Esophagus (tissue), 2 donors: ENCODE results near the gene RET. TPM values are rescaled to one million over a fixed set of nuclear protein-coding genes. Genes with fewer than 3 reads are reported as not detected.

Experiments
- H3K27ac ChIP-seq, 2 donors: one replicate each; pipeline ENCODE4 v1.5.1; 2013; ENCODE audit warnings: low read depth in 2 of 2, mild to moderate bottlenecking in 2 of 2, inconsistent platforms in 1 of 2, low read length in 1 of 2, moderate library complexity in 1 of 2
- H3K27me3 ChIP-seq, 2 donors: one replicate each; pipeline ENCODE4 v1.6.1; 2013; ENCODE audit warnings: low read length in 2 of 2, control low read depth in 1 of 2, mild to moderate bottlenecking in 1 of 2; ENCODE audit not compliant: insufficient read depth in 2 of 2, control insufficient read depth in 1 of 2
- H3K36me3 ChIP-seq, 2 donors: one replicate each; pipeline ENCODE4 v1.6.1; 2013; ENCODE audit warnings: low read length in 1 of 2; ENCODE audit not compliant: control insufficient read depth in 2 of 2, insufficient read depth in 2 of 2
- H3K4me1 ChIP-seq, 2 donors: one replicate each; pipeline ENCODE4 v1.6.1; 2013; ENCODE audit warnings: low read length in 1 of 2; ENCODE audit not compliant: control insufficient read depth in 2 of 2, insufficient read depth in 2 of 2
- H3K4me3 ChIP-seq, 2 donors: one replicate each; pipeline ENCODE4 v1.5.1; 2013; ENCODE audit warnings: low read length in 2 of 2, mild to moderate bottlenecking in 2 of 2, low read depth in 1 of 2, moderate library complexity in 1 of 2
- H3K9me3 ChIP-seq, 2 donors: one replicate each; pipeline ENCODE4 v1.6.1; 2013; ENCODE audit warnings: mild to moderate bottlenecking in 2 of 2, low read depth in 1 of 2, low read length in 1 of 2, moderate library complexity in 1 of 2; ENCODE audit not compliant: control insufficient read depth in 2 of 2, insufficient read depth in 1 of 2
- WGBS, 2 donors: extraction: QIAGEN DNeasy Blood & Tissue Kit; methylation state at CpG; one replicate each; pipeline ENCODE4 v1.1.7; 2013; 5-methylcytosine and 5-hydroxymethylcytosine counted together
- polyA plus RNA-seq, 2 donors: library from polyadenylated mRNA; stranded (reverse); fragments of 200-250 nt; gene quantifications; one replicate each; pipeline ENCODE4 v1.2.3, GENCODE V29; 2013
- donor health status: healthy with polysubstance abuse.
- donor health status: Bipolar disorder and iron deficiency.

The RET gene
- polyA plus RNA-seq, 2 donors, result 0.07 to 0.10 TPM

DNA sequence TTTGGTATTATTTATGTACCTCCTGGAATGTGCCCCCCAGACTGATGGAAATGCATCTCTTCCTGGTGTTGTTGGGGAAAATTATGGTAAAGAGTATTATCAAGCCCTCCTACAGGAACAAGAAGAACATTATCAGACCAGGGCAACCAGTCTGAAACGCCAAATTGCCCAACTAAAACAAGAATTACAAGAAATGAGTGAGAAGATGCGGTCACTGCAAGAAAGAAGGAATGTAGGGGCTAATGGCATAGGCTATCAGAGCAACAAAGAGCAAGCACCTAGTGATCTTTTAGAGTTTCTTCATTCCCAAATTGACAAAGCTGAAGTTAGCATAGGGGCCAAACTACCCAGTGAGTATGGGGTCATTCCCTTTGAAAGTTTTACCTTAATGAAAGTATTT, 78.4 kb downstream of the RET start:
- peaks cover 0 to 3% of the 10 kb centered on the region in 2 donors for H3K4me1 ChIP-seq

DNA sequence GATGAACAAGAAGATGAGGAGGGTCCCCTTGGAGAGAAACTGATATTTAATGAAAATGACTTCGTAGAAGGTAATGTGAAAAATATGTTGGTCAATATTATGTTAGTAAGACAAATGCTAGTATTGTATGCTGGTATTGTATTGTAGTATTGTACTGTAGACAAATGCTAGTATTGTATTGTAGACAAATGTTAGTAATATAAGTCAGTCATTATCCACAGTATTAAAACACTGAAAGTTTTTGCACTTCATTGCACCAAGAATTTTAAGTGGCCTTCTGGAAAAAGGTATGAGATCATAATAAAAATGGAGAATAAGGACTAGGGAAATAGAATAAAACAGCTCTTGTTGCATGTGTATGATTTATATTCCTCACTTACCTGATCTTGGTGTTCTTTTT, 78.9 kb downstream of the RET start:
- no peaks in the 10 kb centered on the region for H3K27me3 ChIP-seq
- no peaks in the 10 kb centered on the region for H3K36me3 ChIP-seq
- H3K9me3 ChIP-seq, result no peaks in the 10 kb centered on the region
- H3K27ac ChIP-seq, result no peak overlapping the region
- peaks cover 0 to 3% of the 10 kb centered on the region in 2 donors for H3K4me1 ChIP-seq
- WGBS, 2 donors, result 88 to 93% methylated on average over 1 of the region's 1 CpG
- no peak overlapping the region for H3K4me3 ChIP-seq

More for the DNA sequence above, 78.4 kb downstream of the RET start:
- Histone ChIP-seq H3K36me3 (no peaks in the 10 kb centered on the region), H3K27ac (no peak overlapping the region), H3K9me3 (no peaks in the 10 kb centered on the region), H3K27me3 (no peaks in the 10 kb centered on the region), H3K4me3 (no peak overlapping the region)
- WGBS, 2 donors, result 84 to 92% methylated on average over 2 of the region's 2 CpGs

DNA sequence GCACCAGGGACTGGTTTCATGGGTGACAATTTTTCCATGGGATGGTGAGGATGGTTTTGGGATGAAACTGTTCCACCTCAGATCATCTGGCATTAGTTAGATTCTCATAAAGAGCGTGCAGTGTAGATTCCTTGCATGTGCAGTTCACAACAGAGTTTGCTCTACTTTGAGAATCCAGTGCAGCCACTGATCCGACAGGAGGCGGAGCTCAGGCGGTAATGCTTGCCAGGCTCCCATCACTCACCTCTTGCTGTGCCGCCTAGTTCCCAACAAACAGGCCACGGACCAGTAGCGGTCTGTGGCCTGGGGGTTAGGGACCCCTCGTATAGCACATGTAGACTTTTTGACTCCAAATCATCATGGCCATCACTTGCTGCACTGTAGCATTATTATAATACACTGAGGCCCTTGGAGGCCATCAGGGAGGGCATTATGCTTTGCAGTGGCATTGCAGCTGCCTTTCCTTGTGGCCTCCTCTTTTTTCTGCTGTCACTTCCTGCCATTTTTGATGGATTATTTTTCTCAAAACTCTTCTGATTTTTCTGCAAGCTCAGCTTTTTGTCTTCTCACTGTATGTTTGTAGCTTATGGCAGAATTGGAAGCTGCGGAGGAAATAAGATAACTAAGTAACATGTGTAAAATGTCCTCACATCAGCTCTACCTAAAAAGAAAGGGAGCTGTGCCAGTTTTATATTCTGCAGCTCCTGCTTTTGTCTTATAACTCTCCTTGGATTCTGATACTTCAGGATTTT, 79.9 kb downstream of the RET start:
- Histone ChIP-seq H3K36me3 (peaks cover 0 to 3% of the 10 kb centered on the region in 2 donors), H3K9me3 (no peaks in the 10 kb centered on the region), H3K4me3 (no peak overlapping the region), H3K4me1 (peaks cover 0 to 3% of the 10 kb centered on the region in 2 donors), H3K27ac (no peak overlapping the region), H3K27me3 (no peaks in the 10 kb centered on the region)
- 70 to 79% methylated on average over 9 of the region's 9 CpGs for WGBS, 2 donors

DNA sequence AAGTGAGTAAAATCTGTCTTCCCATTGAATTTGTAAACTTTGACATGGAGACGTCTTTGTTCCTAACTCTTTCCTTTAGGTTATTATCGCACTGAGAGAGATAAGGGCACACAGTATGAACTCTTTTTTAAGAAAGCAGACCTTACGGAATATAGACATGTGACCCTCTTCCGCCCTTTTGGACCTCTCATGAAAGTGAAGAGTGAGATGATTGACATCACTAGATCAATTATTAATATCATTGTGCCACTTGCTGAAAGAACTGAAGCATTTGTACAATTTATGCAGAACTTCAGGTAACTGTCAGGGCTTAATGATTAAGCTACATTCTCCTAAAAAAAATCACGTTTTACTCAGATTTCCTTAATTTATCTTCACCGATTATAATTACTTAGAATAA, 81.8 kb downstream of the RET start:
- Histone ChIP-seq H3K4me1 (peaks cover 0 to 3% of the 10 kb centered on the region in 2 donors), H3K36me3 (peaks cover 0 to 3% of the 10 kb centered on the region in 2 donors), H3K9me3 (no peaks in the 10 kb centered on the region), H3K27ac (no peak overlapping the region), H3K4me3 (no peak overlapping the region), H3K27me3 (no peaks in the 10 kb centered on the region)
- WGBS, 2 donors, result 90 to 91% methylated on average over 6 of the region's 6 CpGs

DNA sequence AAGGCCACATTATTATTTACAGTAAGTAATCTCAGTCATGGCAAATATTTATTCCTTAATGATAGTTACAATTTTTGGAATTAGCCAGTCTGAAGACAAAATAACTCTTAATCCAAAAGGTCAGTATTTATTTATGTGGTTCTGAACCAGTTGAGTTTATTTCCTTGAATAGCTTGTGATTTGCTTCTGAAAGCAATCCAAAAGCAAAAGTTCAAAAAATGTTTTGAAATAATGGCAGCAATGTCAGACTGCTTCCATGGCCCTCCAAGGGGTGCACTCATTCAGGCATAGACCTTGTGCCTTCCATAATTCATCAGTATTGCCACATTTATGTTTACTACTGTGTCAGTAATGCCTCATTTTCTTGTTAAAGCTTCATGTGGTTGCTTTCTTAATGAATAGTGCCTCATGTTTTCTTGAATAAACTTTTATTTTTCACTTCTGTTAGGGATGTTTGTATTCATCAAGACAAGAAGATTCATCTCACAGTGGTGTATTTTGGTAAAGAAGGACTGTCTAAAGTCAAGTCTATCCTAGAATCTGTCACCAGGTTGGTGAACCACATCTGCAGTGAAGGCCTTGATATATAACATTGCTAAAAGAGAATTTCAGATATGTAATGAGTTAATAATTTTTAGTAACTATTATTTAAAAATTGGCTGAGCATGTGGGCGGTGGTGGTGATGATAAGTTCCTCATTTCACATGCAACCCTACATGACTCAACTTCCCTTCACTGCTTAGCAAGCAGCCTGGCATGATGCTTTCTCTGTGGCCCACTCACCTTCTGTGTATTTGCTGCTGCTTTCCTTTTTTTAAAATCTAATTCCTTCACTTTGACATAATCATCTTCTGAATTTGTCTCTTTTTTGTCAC, 83.4 kb downstream of the RET start:
- Histone ChIP-seq H3K4me1 (peaks cover 0 to under 1% of the 10 kb centered on the region in 2 donors), H3K27ac (no peak overlapping the region), H3K27me3 (no peaks in the 10 kb centered on the region), H3K36me3 (peaks cover 0 to 3% of the 10 kb centered on the region in 2 donors), H3K4me3 (no peak overlapping the region), H3K9me3 (no peaks in the 10 kb centered on the region)
- 56 to 67% methylated on average over 1 of the region's 1 CpG for WGBS, 2 donors

DNA sequence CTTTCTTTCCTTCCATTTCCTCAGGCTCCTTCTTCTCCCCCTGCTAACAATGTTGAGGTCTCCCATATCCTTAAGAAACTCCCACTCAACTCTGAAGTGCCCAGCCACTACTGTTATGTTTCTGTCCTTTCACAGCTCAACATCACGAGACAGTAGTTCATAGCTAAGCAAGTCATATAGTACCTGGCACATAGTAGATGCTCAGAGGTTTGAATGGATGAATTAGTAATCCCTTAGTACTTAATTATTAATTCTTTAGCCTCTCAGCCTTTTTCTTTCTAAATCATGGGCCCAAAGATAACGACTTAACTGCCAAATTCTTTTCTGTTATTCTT, 84.0 kb downstream of the RET start:
- WGBS, 2 donors, result 70 to 71% methylated on average over 2 of the region's 2 CpGs
- no peaks in the 10 kb centered on the region for H3K27me3 ChIP-seq
- no peaks in the 10 kb centered on the region for H3K9me3 ChIP-seq
- no peaks in the 10 kb centered on the region for H3K4me1 ChIP-seq
- no peak overlapping the region for H3K4me3 ChIP-seq
- H3K27ac ChIP-seq, result no peak overlapping the region
- H3K36me3 ChIP-seq, result peaks cover 0 to 3% of the 10 kb centered on the region in 2 donors

DNA sequence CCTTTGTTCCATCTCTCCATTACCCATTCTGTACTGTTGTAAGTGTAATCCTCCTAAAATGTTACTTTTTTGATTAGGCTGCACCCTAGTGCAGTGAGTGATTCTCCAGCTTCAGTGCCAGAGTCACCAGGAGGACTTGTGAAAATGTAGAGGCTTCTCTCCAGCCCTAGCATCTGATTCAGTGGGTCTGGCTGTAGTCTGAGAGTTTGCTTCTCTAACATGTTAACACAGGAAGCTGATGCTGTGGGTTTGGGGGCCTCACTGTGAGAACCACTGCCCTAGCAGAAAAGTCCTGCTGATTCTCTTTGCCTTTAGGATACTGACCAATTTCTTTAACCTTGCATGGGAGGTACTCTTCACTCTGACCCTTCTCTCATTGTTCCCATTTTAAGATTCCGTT, 85.7 kb downstream of the RET start:
- no peaks in the 10 kb centered on the region for H3K9me3 ChIP-seq
- H3K27ac ChIP-seq, result no peak overlapping the region
- peaks cover 0 to 3% of the 10 kb centered on the region in 2 donors for H3K36me3 ChIP-seq
- WGBS, 2 donors, result 92 to 100% methylated on average over 1 of the region's 1 CpG
- no peak overlapping the region for H3K4me3 ChIP-seq
- no peaks in the 10 kb centered on the region for H3K27me3 ChIP-seq
- no peaks in the 10 kb centered on the region for H3K4me1 ChIP-seq

DNA sequence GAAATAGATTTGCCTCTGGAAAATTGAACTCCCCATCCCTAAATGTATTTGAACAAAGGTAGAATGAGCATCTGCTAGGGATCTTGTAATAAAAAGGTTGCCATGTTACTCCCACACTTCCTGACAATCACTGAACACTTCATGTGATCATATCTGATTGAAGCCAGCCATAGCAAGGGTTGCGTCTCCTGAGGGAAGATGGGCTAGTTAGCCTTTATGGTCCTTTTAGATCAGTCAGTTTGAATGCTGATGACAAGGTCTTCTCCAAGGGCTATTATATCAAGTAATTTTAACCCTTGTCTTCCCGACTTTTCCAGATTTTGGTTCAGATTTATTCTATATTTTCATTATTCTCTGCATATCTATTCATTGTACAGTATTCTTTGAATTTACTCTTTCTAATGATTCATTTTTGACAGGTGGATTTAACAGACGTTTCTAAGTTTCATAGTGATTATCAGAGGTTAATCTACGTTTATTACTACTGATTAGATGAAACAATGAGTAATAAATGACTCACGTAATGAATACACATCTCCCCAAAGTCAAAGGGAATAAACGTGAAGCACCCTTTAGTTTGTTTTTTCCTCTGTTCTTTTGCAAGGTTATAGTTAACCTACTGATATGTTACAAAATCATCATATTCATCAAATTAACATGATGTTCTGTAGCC, 89.5 kb downstream of the RET start:
- no peaks in the 10 kb centered on the region for H3K27me3 ChIP-seq
- H3K27ac ChIP-seq, result no peak overlapping the region
- H3K4me1 ChIP-seq, result no peaks in the 10 kb centered on the region
- no peak overlapping the region for H3K4me3 ChIP-seq
- WGBS, 2 donors, result 55 to 56% methylated on average over 6 of the region's 6 CpGs
- peaks cover 0 to 2% of the 10 kb centered on the region in 2 donors for H3K36me3 ChIP-seq
- no peaks in the 10 kb centered on the region for H3K9me3 ChIP-seq

DNA sequence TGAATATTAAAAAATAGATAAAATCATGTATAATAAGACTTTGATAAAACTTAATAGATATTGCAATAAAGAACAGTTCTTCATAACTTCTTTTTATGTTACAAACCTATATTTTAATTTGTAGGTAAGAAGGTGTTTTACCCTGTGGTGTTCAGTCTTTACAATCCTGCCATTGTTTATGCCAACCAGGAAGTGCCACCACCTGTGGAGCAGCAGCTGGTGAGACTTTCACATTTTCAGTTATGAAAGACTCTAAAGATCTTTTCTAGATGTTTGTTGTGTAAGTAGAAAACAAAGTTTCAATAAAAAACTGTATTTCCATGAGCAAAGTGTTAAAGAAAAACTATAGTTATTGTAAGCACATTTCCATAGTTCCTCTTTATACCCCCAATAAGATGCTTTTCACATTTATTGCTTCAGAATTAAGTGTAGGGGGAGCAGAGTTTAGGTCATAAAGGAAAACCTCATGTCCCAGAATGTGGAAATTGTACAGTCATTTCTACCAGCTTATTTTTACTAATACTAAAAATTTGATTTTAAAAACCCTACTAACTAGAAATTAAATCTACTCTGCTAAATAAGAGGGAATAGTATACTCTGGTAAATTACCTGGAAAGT, 90.1 kb downstream of the RET start:
- Histone ChIP-seq H3K27ac (no peak overlapping the region), H3K27me3 (no peaks in the 10 kb centered on the region)

More for the DNA sequence above, 90.1 kb downstream of the RET start:
- Histone ChIP-seq H3K9me3 (no peaks in the 10 kb centered on the region), H3K4me3 (no peak overlapping the region), H3K4me1 (no peaks in the 10 kb centered on the region), H3K36me3 (no peaks in the 10 kb centered on the region)
